GM19025 (cell line): ENCODE data around the gene USP35.
"Not testable (repeated sequence)": the region's sequence is repeated elsewhere in the genome, so short reads cannot be mapped to it uniquely, and the experiment has no call there.

Source experiments
- ATAC-seq: cut with Tn5 transposase; IDR thresholded peaks from one replicate; pipeline ENCODE4 v1.9.1; 2021; ENCODE audit warnings: mild to moderate bottlenecking, low read depth, moderate library complexity; ENCODE audit not compliant: unreplicated experiment

The USP35 gene

DNA sequence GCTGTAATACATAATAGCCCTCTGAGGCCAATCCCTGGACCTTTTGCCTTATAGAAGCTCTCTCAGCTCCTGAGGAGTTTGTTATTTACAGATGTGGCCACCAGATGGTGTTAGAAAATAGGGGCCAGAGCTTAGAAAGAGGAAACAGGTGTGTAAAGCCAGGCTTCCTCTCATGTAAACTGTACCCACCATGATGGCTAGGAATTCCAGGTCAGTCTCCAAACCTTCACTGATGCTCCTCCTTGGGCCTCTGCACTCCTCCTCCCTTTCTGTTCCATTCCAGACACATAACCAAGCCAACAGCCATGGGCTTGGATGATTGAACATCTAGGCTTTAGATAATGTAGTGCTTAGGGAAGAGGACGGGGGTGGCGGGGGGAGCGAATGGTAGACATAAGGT is 39.7 kb downstream of the USP35 start:
- no peak for ATAC-seq

DNA sequence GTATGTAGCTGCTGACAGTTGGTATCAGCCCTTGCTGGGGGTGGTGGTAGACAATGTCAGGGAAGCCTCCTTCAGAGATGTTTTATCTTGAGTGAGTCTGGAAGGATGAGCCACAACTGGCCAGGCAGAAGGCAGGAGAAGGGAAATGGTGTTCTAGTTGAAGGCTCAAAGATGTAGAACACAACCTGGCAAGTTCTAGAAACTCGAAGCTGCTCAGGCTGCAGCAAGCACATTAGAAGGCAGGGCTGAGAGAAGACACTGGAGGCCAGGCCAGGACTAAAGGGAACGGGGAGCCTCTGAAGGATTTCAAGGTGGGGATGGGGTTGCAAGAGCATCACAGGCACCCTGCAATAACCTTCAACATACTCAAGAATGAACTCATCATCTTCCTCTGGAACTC is 40.4 kb downstream of the USP35 start:
- ATAC-seq: no peak

DNA sequence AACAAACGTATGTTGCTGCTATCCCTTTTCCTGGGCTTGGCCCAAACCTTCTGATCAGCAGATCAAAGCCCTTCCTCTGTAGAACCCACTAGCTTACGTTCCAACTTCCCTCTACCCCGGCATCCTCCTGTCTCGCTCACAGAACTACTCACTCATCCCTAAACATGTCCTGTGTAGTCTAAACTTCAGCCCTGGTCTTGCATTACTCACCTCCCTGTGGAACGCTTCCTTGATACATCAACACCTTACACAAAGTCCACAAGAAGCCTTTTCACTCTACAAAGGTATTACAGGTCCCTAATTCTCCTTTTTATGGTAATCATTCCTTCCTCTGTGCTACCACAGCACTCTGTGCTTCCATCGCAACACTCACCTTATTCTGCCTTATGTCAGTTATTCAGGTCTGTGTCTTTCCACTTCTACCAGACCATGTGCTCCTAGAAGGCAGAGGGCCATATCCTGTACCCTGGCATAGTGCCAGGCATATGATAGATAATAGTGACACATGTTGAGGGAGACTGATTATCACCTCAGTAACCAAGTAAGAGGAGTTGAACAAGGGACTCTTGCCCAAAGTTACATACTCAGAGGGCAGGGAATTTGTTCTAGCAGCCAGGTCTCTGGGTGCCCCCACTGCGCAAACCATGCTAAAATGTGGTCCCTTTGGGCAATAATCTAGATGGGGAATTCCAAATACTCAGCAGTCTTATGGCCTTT is 41.6 kb downstream of the USP35 start:
- no peak for ATAC-seq

DNA sequence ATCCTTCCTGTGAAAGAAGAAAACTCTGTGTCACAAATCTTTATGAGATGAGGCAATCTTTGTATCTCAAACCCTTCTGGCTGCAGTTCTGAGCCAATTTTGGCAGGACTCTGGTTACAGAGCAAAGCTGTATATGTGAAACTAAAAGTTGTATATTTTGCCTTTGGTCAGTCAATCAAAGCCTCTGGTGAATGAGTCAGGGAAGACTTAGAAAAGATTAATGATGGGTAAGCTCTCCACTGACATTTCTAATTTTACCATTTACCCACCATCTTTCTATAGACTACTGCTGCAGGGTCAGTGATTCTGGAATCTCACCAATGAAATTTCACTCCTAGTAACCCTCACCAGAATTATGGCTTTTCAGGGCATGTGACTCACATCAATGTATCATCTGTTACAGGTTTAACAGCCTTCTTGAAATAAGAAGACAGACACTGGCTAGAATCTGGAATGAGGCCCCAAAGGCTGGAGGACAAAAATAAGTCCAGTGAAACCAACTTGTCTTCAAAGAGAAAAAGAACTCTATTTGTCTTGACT is 43.3 kb downstream of the USP35 start:
- no peak for ATAC-seq

DNA sequence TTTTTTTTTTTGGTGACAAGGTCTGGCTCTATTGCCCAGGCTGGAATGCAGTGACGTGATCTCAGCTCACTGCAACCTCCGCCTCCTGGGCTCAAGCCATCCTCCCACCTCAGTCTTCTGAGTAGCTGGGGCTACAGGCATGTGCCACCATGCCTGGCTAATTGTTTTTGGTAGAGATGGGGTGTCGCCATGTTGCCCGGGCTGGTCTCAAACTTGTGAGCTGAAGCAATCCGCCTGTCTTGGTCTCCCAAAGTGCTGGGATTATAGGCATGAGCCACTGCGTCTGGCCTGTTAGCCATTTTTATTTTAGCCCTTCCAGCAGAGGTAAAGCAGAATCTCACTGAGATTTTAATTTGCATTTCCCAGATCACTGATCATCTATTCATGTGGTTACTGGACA is 44.3 kb downstream of the USP35 start:
- not testable (repeated sequence) for ATAC-seq

DNA sequence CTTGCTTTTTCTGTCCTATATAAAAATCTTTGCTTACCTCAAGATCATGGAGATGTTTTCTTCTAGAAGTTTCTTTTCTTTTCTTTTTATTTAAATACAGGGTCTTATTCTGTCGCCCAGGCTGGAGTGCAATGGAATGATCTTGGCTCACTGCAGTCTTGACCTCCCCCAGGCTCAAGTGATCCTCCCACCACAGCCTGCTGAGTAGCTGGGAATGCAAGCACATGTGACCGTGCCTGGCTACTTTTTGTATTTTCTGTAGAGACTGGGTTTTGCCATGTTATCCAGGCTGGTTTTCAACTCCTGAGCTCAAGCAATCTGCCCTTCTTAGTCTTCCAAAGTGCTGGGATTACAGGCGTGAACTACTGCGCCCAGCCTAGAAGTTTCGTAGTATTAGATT is 45.3 kb downstream of the USP35 start:
- ATAC-seq: no peak

DNA sequence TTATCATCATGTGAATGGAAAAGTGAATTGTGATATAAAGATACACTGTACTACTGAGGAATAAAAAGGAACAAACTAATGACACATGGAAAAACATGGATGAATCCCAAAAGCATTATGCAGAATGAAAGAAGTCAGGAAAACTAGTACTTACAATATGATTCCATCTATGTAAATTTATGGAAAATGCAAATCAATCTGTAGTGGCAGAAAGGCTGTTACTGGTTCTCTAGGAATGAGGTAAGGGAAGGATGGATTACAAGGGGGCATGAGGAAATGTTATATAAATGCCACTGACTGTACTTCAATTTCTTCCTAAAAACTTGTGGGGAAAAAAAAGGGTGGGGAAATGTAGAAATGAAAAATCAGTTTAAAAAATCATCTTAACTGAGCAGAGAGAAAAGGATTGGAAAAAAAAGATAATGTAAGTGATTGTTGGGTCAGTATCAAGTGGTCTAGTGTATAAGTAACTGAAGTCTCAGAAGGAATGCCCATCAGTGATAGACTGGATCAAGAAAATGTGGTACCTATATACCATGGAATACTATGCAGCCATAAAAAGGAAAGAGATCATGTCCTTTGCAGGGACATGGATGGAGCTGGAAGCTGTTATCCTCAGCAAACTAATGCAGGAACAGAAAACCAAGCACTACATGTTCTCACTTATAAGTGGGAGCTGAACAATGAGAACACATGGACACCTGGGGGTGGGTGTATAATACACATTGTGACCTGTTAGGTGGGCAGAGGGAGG is 48.8 kb downstream of the USP35 start:
- ATAC-seq: no peak

DNA sequence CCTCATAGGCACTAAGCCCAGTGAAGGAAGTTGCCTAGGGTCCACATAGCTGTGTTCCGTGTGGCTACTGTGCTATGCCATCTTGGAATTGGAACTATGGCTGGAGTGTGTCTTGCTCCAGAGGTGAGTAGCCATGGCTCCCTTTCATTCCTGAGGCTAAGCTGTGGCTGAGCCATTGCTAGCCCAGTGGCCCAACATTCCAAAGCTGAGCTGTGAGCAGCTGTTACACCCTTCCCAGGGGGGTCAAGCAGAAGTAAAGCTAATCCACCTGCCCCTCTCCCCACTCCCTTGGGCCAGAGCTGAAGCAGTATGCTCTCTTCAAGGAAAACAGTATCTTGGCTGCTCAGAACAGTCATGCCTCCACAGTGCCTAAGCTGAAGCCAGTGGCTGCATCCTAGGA is 51.1 kb downstream of the USP35 start:
- ATAC-seq: no peak

DNA sequence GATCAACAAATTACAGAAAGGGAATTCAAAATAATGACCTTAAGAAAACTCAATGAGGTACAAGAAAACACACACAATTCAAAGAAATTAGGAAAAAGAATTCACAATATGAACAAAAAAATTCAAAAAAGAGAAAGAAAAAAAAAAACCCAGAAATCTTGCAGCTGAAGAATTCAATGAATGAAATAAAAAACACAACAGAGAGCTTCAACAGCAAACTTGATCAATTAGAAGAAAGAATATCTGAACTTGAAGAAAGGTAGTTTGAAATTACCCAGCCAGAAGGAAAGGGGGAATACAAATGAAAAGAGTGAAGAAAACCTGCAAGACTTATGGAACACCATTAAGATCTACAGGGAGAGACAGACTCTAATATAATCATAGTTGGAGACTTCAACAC is 52.8 kb downstream of the USP35 start:
- ATAC-seq: no peak

DNA sequence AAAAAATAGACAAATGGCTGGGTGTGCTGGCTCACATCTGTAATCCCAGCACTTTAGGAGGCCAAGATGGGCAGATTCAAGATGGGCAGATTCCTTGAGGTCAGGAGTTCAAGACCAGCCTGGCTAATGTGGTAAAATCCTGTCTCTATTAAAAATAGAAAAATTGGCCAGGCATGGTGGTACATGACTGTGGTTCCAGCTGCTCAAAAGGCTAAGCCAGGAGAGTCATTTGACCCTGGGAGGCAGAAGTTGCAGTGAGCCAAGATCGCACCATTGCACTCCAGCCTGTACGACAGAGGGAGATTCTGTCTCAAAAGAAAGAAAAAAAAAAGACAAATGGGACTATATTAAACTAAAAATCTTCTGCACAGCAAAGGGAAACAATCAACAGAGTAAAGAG is 55.4 kb downstream of the USP35 start:
- ATAC-seq: no peak

DNA sequence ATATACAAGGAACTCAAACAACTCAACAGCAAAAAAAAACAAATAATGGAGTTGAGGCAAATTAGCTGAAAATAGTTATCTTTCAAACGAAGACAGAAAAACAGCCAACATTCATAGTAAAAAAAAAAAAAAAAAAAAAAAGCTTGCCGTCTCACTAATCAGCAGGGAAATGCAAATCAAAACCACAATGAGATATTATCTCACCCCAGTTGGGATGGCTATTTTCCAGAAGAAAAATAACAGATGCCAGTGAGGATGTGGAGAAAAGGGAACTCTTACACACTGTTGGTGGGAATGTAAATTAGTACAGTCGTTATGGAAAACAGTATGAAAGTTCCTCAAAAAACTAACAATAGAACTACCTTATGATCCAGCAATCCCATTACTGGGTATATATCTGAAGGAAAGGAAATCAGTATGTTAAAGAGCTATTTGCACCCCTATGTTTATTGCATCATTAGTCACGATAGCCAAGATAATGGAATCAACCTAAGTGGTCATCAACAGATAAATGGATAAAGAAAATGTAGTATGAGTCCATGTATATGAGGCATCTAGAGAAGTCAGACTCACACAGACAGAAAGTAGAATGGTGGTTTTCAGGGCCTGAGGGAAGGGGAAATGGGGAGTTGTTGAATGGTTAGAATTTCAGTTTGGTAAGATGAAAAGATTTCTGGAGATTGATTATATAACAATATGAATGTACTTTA is 56.0 kb downstream of the USP35 start:
- ATAC-seq: no peak

DNA sequence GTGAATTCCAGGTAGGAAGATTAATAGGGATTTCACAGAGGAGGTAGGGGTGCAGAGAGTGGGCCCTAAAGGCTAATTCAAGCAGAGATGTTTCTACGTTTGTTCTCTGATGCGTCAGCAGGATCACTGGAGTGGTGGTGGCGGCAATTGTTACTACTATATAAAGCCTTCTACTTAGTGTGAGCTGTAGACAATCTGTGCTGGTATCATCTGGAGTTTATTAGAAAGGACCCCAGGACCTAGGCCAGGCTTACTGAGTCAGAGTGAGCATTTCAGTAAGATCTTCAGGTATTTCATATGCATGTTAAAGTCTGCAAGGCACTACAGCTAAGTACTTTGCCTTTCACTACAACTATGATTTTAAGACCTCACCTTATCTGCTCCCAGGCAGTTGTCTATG is 59.5 kb downstream of the USP35 start:
- no peak for ATAC-seq

DNA sequence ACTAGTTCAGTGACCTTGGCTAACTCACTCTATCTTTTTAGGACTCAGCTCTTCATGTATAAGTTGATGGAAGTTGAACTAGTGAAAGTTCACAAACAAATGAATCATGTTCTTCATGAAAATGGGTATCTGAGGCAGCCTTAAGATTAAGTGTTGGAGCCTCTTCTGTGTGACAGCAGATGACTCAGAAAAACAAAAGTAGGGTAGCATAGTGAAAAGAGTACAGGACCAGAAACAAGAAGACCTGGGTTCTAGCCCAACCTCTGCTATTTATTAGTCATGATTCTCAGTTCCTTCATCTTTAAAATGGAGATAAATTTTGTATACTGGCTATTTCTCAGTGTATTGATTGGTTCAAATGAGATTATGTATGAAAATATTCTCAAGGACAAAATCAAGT is 60.2 kb downstream of the USP35 start:
- no peak for ATAC-seq

DNA sequence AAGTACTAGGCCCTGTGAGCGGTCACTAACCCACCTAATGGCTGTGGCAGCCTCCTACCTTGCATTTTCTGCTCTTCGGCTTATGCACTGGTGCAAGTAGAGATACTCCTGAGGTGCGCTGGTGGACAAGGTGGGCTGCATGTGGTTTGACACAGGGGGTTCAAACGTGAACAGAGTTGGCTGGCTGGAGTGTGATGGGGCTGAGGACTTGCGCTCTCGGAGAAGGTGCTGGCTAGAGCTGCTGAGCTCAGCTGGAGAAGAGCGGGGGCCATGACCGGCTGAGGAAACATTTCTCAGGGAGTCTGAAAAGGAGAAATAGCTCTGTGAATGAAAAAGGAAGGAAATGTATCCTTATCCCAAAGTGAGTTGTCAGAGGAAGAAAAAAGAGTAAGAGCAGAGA is 61.4 kb downstream of the USP35 start:
- ATAC-seq: no peak

DNA sequence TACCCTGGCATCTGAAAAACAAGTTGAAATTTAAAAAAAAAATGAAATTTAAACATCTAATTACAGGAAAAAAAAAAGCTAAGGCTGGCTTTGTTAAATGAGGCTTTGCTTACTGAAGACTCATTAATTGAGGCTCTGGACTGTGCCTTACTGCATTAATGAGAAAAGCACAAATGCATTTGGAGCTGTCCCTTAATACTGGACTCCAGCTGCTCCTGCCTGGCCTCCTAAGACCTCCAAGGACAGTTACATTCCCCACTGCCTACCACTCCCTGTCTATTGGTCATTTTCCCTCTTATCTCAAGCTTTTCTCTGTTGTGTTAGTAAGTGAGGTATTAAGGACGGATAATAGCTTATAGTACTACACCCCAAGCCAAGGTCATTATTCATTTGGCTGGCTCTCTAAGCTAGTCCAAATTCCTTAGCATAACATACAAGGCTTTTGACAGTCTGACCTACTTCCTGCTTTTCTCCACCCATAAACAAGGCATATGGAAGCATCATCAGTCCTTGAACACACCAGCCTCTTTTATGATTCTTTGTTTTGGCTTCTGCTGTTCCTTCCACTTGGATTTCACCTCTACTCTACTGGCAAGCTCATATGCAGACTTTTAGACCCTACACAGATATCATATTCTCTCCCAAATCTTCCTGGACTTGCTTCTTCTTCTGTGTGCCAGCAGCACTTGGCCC is 62.5 kb downstream of the USP35 start:
- no peak for ATAC-seq

DNA sequence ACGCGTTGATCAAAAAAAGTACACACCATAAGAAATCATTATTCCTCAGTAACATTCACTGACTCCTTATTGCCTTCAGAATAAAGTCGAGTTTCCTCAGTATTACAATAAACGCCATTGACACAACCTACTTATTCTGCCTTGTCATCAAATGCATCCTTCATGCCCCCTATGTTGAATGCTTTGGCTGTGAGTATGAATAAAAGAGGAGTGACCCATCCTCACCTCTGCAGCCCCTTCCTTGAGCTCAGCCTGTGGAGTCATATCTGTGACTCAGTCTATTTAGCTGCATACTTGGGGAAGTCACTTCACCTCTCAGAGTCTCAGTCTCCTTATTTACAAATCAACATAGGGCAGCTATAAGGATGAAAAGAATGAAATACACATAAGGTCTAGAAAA is 65.1 kb downstream of the USP35 start:
- ATAC-seq: no peak

DNA sequence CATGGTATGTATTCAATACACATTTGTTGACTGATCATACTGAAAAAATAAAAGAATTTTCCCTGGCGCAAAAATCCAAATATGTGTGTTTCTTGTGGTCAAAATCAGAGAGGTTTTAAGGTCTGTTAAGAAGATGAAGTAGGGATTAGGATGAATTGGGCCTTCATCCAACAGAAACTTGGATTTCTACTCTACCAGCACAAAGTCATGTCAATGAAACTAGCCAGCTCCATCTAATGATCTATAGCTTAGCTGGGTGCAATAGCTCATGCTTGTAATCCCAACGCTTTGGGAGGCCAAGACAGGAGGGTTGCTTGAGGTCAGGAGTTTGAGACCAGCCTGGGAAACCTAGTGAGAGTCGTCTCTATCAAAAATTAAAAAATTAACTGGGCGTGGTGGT is 65.5 kb downstream of the USP35 start:
- no peak for ATAC-seq

DNA sequence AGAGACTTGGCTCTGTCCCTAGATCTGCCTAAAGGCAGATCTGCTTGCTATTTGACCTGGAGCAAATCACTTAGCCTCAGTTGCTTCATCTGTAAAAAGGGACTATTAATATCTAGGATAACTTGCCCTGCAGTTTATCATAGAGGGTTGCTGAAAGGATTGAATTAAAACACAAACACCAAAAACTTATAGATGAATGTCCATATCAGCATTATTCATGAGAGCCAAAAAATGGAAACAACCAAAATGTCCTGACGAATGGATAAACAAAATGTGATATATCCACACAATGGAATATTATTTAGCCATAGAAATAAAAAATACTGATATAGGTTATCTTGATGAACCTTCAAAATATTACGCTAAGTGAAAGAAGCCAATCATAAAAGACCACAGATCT is 67.2 kb downstream of the USP35 start:
- ATAC-seq: no peak

DNA sequence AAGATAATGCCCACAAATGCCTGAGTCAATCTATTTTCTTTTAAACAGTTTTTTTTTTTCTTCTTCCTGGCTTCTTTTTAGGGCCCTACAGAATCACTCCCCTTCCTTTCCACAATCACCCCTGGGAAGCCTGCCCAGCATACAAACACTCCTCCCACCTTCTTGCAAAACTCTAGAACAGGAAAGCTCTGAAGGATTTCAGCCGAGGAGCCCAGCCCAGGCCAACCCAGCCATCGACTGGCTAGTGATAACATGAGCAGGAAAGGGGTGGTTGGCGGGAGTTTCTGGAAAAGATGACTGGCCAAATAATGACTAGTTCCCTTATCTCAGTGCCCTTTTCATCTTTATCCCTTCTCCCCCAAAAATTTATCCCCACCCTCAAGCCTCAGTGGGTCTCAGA is 68.2 kb downstream of the USP35 start:
- no peak for ATAC-seq

DNA sequence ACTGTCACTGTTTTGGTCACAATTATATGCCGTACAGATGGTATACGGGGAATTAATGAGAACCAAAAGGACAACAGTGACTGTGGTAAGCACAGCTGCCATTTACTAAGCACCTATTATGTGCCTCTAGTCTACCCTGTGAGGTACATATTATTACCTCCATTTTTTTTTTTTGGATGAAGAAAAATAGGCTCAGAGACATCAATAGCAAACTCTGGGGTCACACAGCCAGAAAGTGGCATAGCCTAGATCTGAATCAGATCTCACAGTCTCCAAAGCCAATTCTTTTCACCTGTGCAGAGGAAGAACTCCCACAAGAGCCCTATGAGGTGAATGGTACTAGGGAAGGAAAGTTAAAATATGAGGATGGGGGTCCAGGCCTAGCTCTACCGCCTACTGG is 68.9 kb downstream of the USP35 start:
- no peak for ATAC-seq
